Measurements from ENCODE around the gene ASB13. TPM values are rescaled to one million over a fixed set of nuclear protein-coding genes. Genes with fewer than 3 reads are reported as not detected.

ASB13 gene
- total RNA-seq, 1 donor from 2014 or later, result 15.3 TPM

GRCh38 chr10:5617521-5617920 is 48.9 kb downstream of the ASB13 start:
- no peak for DNase-seq (ENCODE audit: low spot score in 2 of 2)
- intact Hi-C loops (cut with DNase I), result no loop called here

GRCh38 chr10:5616836-5617235 is 49.6 kb downstream of the ASB13 start:
- intact Hi-C loops (cut with DNase I), result no loop called here
- Histone ChIP-seq H3K27ac (peak overlapping the region; percentile 90 to 91), H3K36me3 (no peaks in the 10 kb centered on the region), H3K27me3 (no peaks in the 10 kb centered on the region), H3K9me3 (no peaks in the 10 kb centered on the region), H3K4me3 (no peak overlapping the region), H3K4me1 (peaks cover 26 to 74% of the 10 kb centered on the region in 2 donors)
- DNase-seq (ENCODE audit: low spot score in 2 of 2), result no peak
- no peak for TF ChIP-seq CTCF (IDR thresholded peaks at IDR 0.05)

More at GRCh38 chr10:5617521-5617920, 48.9 kb downstream of the ASB13 start:
- no peak overlapping the region for H3K4me3 ChIP-seq
- peak overlapping the region; percentile 90 to 91 for H3K27ac ChIP-seq
- TF ChIP-seq CTCF (IDR thresholded peaks at IDR 0.05), result no peak
- no peaks in the 10 kb centered on the region for H3K9me3 ChIP-seq
- no peaks in the 10 kb centered on the region for H3K27me3 ChIP-seq
- peaks cover 26 to 74% of the 10 kb centered on the region in 2 donors for H3K4me1 ChIP-seq
- H3K36me3 ChIP-seq, result no peaks in the 10 kb centered on the region

- DNase-seq (ENCODE audit: low spot score in 2 of 2), result no peak
- TF ChIP-seq CTCF (IDR thresholded peaks at IDR 0.05), result no peak
- Histone ChIP-seq H3K27ac (peak overlapping the region; percentile 90 to 91), H3K9me3 (no peaks in the 10 kb centered on the region), H3K4me3 (no peak overlapping the region), H3K36me3 (no peaks in the 10 kb centered on the region), H3K4me1 (peaks cover 28 to 74% of the 10 kb centered on the region in 2 donors), H3K27me3 (no peaks in the 10 kb centered on the region)
- intact Hi-C loops (cut with DNase I), result no loop called here
These were observed 50.3 kb downstream of the ASB13 start for GRCh38 chr10:5616046-5616445.

- H3K27ac ChIP-seq, result peak overlapping the region; percentile 90 to 91
- no peaks in the 10 kb centered on the region for H3K36me3 ChIP-seq
- no peaks in the 10 kb centered on the region for H3K27me3 ChIP-seq
- no peak overlapping the region for H3K4me3 ChIP-seq
- DNase-seq (ENCODE audit: low spot score in 2 of 2), result no peak
- no peak for TF ChIP-seq CTCF (IDR thresholded peaks at IDR 0.05)
- H3K9me3 ChIP-seq, result no peaks in the 10 kb centered on the region
- H3K4me1 ChIP-seq, result peaks cover 32 to 70% of the 10 kb centered on the region in 2 donors
- intact Hi-C loops (cut with DNase I), result loop anchor here (2.0 kb wide), 1 partner anchor 15 kb away; no protein-coding TSS in a partner anchor
These were observed 51.1 kb downstream of the ASB13 start for GRCh38 chr10:5615316-5615715.

GRCh38 chr10:5614155-5614721 is 52.2 kb downstream of the ASB13 start:
- intact Hi-C loops (cut with DNase I), result loop anchor here (2.0 kb wide), 1 partner anchor 13 kb away; no protein-coding TSS in a partner anchor
- peaks cover 31 to 71% of the 10 kb centered on the region in 2 donors for H3K4me1 ChIP-seq
- H3K9me3 ChIP-seq, result no peaks in the 10 kb centered on the region
- no peak for TF ChIP-seq CTCF (IDR thresholded peaks at IDR 0.05)
- no peak overlapping the region for H3K4me3 ChIP-seq
- DNase-seq (ENCODE audit: low spot score in 2 of 2), result no peak
- H3K36me3 ChIP-seq, result no peaks in the 10 kb centered on the region
- peak overlapping the region; percentile 90 to 91 for H3K27ac ChIP-seq
- H3K27me3 ChIP-seq, result no peaks in the 10 kb centered on the region

All from ascending aorta (tissue), 2 donors.